Hepatic stellate cell (primary cell): ENCODE measurements around the gene UBR7.
"Not testable (repeated sequence)": the region's sequence is repeated elsewhere in the genome, so short reads cannot be mapped to it uniquely, and the experiment has no call there.

Experiments used
- DNase-seq: peaks from one replicate; pipeline ENCODE4 v3.0.0; 2011; ENCODE audit warnings: low spot score

The UBR7 gene

DNA sequence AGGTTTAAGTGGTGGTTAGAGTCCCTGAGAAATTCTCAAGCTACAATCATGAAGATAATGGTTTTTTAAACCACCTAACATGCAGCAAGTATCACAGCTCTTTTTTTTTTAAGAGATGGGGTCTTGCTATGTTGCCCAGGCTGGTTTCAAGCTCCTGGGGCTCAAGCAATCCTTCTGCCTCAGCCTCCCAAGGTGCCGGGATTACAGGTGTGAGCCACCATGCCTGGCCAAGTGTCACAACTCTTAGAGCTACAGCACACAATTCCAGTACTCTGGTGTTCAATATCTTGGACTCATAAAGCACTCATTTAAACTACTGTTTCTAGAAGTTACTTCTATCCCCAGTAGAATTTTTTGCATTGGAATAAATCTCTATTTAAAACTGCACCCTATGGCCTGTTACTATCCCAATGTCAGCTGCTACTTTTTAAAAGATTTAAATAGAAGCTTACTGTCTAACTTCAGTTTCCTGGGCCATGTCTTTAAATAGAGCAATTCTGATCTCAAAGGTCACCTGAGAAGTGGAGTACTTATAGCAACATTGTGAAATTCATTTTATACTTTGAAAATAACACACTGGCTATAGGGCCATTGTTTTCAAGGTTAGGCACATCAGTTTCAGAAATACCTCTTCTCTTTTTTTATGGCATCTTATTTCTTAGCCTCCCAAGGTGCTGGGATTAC is 11.6 kb upstream of the UBR7 start:
- DNase-seq, result no peak

DNA sequence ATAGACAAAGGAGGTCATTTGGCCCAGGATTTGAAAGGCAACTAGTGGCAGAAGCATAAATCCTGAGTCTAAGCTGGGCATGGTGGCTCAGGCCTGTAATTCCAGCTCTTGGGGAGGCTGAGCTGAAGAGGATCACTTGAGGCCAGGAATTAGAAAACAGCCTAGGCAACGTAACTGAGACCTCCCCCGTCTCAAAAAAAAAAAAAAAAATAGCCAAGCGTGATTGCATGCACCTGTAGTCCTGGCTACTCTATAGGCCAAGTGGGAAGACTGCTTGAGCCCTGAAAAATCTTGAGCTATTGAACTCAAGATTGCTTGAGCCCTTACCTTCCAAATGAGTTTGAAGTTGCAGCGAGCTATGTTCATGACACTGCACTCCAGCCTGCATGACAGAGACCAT is 8.0 kb upstream of the UBR7 start:
- DNase-seq, result no peak

DNA sequence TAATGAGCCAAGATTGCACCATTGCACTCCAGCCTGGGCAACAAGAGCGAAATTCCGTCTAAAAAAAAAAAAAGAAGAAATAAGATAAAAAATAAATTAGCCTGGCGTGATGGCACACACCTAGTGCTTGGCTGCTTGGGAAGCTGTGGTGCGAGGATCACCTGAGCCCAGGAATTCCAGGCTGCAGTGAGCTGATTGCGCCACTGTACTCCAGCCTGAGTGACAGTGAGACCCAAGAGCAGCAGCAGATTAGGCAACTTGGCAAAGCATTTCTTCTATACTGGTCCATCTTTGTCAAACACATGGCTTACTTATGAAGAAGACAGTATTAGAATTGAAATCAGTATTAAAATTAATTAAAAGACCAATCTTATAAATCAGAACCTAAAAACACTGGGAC is 6.5 kb upstream of the UBR7 start:
- no peak for DNase-seq

DNA sequence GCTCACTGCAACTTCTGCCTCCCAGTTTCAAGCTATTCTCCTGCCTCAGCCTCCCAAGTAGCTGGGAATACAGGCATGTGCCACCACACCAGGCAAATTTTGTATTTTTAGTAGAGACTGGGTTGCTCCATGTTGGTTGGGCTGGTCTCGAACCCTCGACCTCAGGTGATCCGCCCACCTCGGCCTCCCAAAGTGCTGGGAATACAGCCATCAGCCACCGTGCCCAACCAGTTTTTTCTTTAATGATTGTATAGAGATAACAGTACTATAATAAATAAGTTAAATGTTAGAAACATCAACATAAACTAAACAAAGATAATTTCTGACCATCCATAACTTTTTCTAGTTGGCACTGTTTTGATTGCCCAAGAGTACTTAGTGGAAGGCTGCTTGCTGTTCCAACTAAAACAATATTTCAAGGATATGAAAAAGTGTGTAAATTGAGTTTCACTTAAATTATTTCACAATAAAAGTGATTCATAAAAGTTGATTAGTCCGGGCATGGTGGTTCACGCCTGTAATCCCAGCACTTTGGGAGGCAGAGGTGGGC is 5.8 kb upstream of the UBR7 start:
- no peak for DNase-seq

DNA sequence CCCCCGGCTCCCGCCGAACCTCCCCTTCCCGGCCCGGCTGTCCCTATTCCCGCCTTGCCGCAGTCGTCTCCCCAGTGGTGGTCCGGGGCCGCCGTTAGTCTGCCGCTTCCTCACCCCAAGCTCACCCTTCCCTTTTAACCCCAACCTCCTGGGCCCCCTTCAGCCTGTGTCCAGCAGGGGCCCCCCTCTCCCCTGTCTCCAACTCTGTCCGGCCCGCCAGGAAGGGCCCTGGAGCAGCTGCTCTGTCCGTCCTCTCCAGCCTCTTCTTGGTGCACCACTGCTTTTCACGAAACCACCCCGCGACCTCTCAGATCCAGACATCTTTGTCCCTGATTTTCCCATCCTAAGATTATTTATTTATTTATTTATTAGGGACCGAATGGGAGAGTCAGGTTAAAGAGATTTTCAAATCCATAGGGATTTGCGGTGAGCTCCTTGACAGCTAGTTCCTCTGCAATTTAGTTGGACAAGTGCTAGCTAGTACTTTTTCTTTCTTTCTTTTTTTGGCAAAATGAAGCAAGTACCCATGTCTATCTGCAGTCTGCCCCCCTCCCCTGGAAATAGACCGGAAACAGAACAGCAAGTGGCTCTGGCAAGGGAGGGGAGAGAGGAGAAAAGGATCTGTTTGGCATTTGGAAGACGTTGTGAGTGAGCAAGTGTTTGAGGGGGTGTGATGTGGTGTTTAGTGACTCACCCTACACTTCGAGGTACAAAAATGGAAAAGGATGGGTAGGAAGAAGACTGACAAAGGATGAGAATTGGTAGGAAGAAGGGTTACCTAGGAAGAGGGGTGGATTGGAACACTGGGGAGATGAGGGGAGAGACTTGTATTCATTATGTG is 632 bp downstream of the UBR7 start:
- DNase-seq, result peak; percentile 68

DNA sequence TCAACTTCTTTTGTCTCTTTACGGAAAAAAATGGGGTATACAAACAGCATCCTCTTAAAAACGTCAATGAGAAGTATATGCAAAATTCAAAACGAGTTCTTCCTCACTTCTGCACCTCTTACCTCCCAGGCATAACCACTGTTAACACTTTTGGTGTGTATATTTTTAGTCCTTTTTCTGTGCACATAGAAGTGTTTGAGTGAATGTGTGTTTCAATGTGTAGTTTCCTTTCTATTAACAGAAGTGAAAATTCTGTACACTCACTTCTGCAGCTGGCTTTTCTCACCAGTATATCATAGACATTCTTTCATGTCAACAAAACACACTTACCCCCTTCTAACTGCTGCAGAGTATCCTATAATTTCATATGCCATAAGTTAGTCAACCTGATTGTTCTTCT is 5.4 kb downstream of the UBR7 start:
- DNase-seq, result no peak

DNA sequence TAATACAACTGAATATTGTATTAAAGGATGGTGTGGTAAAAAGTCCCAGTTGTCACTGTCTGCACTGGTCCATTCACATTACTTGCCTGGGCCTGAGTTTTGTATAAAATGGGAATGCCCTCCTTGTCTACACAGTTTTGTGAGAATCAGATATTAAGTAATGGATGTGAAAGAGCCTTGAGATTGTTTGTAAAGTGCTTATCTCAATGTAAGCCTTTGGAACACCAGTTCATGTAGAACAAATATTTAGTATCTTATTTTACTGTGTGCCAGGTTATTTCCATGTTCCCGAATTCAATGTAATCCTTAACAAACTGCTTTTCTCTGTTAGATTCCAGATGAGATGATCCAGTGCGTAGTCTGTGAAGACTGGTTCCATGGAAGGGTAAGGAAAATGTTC is 7.5 kb downstream of the UBR7 start:
- DNase-seq, result no peak

DNA sequence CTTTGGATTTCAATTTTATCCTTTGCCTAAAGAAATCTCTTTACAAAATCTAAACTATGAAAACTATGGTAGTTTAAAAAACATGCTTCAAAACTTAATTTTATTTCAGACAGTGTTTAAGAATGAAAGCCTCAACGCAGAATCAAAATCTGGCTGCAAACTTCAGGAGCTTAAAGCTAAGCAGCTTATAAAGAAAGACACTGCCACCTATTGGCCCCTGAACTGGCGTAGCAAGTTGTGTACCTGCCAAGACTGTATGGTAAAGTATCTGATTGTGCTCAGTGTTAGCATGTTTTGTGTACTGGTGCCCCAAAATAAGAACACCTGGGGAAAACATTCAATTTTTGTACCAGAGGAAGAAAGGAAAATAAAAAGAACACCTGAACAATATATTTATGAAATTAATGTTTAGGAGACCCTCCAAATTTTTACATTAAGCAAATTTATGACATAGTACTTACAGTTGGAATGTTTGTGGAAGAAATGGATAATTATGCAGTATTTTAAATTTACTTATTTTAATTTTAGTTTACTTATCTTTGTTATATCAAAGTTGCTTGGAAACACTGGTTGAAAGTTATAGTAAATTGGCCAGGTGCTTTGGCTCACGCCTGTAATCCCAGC is 12.2 kb downstream of the UBR7 start:
- DNase-seq, result no peak

DNA sequence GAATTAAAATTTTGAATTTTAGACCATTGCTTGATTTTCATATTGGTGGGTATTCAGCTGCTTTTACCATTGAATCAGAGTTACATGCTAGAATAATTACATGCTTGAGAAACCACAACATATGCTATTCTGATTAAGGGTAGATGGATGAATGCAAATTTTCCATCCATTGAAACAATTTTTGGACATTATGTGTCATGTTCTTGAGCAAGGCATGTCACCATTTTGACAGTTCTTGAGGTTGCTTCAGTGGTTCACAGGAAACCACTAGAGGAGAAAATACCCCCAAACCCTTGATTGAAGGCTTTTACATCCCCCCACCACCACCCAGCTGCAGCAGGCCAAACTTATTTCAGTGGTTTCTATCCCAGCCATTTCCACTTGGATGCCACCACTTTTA is 13.5 kb downstream of the UBR7 start:
- DNase-seq, result no peak

DNA sequence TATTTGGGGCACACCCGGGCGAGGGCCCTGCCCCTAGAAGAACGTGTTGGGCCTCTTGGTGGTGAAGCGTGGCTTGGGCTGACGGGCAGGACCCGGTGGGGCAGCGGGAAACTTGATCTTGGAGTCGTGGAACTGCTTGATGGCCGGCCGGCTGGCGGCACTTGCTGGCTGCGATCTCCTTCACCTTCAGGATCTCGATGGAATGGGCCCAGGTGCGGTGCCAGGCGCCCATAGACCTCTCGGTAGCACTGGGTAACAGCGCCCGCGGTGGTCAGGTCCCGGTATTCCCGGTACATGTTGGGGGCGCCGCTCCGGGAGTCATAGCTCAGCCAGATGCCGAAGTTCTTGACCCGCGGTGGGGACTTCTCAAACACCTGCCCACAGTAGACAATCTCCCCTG is 16.5 kb downstream of the UBR7 start:
- no peak for DNase-seq

DNA sequence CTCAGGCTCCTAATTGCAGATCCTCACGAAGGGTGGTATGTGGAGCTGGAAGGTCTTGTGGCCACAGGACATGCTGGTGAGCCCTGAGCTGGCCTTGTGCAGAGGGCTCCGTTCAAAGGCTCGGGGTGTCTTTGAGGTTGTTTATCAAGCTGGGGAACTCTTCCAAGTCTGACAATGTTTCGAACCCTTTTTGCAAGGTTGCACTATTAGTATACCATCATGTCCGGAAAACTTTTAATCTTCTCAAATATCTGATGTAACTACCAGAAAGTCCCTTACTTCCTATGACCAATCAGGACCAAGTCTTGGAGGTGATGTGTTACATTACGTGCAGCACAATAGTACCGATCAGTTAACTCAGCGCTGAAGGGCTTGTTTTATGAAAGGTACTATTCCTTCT is 21.5 kb downstream of the UBR7 start:
- no peak for DNase-seq

DNA sequence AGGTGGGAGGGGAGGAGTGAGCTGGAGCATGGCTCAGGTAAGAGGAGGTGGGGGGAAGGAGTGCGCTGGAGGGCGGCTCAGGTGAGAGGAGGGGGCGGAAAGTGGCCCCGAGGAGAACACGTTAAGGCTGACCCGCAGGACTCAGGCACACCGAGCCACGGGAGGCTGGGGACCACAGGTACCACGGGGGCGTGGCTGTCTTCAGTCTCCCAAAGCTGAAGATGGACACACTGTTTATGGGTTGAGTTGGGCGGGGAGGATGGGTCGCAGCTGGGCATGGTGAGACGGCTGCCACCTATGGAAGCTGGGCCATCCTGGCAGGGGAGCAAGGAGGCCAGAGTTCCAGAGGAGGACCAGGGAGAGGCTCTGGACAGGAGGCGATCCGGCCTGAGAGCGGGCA is 23.5 kb downstream of the UBR7 start:
- DNase-seq, result no peak

DNA sequence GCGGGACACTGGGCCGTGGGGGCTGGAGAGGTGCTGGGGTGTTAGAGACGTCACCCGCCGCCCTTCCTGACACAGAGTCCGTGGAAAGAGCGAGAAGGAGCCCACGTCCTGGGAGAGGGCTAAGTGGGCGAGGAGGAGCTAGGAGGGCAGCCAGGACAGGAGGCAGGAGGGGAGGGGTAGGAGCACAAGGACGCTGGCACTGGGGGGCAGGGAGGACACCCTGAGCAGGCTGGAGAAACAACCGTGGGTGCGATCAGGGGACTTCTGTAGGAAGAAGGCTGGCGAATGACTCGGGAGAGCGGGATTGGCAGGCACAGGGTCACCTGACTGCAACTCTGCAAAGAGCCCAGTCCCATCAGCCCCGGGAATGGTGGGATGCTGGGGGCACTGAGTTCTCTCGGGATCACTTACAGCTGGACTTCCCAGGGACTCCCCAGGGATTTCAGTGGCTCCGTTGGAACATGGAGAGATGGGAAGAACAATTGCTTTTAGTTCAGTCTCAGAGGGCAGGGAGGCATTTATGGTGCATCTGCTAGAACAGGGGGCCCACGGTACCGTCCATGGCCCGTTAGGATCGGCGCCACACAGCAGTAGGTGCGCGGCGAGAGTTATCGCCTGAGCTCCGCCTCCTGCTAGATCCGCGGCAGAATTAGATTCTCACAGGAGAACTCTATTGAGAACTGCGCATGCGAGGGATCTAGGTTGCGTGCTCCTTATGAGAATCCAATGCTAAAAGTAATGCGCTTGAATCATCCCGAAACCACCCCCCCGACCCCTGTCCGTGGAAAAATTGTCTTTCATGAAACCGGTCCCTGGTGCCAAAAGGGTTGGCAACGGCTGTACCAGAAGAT is 24.3 kb downstream of the UBR7 start:
- DNase-seq, result peak; percentile 71

DNA sequence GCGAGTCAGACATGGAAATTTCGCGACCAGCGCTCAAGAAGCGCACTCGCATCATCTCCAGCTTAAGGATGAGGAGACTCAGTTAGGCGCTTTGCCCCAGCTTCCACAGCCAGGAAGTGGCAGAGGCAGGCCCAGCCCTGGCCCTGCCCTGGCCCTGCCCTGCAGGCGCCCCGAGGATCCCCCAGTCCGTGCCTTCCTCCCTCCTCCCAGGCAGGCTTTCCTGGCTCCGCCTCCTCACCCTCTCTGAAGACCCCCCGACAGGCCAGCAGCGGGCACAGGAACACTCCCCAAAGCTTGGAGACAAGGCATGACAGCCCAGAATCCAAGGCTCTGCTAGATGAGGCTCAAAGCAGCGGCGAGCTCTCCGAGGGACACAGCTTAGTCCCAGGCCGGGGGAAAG is 25.1 kb downstream of the UBR7 start:
- no peak for DNase-seq

DNA sequence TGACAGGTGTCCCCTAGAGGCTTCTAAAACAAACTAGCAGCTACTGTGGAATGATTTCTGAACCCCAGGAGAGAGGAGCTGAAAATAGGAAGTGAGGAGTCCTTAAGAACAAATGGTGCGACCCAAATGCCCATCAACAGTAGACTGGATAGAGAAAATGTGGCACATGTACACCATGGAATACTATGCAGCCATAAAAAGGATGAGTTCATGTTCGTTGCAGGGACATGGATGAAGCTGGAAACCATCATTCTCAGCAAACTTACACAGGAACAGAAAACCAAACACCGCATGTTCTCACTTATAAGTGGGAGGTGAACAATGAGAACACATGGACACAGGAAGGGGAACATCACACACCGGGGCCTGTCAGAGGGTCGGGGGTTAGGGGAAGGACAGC is 26.0 kb downstream of the UBR7 start:
- DNase-seq, result not testable (repeated sequence)

DNA sequence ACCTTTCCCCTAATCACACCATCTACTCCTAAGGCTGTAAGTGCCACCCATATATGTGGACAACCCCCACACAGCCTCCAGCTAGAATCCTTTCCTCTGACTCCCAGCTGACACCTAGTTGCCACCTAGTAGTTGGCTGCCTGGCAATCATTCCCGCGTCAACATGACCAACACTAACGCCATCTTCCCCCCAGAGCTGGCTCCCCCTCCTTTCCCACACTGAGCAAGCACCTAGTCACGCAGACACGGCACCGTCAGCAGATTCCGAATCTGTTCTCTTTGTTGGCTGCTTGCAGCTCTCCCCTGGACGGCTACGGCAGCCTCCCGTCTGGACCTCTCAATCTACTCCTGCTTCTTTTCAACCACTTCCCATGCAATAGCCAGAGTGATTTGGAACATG is 27.7 kb downstream of the UBR7 start:
- DNase-seq, result peak; percentile 67

DNA sequence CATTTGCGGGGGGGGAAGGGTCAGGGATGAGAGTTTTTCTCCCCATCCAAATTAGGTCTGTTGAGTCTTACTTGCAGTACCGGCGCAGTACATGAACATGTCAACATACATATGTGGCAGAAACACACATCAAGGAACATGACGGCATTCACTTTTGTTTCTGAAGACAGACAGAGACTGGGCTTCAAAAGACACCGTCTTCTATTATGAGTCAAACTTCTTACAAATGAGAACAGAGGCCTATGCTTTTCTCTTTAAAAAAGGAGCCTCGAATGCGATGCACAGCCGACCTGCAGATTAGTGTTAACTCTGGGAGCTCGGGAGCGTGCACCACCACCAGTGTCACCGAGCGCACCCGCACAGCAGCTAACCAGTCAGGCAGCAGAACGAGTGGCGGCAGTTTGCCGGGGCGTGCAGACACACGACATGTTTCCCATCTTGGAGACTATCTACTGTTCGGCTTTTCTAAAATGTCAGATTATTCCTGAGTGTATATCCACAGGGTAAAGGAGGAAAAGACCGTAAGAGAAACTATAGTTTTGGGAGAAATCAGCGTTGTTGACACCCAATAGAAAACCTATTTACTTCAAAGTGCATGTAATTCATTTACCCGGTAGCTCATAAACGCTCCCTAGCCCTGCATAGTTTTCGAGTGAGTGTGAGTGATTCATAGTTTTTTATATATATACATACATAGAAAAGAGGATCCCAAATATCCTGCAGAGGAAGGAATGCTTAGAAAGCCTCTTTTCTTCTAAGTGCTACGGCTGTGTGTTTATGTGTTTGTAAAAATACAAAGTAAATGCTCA is 33.0 kb downstream of the UBR7 start:
- DNase-seq, result peak; percentile 70

DNA sequence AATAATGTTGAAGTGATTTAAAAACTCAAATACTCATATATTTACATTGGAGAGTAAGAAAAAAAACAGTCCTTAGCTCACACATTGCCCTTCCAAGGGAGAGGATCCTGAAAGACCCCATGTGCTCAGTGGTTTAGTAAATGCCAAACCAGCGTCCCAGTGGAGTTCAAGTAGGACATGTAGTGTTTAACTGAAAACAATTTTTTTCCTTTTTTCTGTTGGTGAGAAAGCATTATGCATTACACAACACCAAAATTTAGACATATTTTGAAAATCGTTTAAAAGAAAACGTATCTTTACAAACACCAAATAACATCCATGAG is 33.6 kb downstream of the UBR7 start:
- no peak for DNase-seq

DNA sequence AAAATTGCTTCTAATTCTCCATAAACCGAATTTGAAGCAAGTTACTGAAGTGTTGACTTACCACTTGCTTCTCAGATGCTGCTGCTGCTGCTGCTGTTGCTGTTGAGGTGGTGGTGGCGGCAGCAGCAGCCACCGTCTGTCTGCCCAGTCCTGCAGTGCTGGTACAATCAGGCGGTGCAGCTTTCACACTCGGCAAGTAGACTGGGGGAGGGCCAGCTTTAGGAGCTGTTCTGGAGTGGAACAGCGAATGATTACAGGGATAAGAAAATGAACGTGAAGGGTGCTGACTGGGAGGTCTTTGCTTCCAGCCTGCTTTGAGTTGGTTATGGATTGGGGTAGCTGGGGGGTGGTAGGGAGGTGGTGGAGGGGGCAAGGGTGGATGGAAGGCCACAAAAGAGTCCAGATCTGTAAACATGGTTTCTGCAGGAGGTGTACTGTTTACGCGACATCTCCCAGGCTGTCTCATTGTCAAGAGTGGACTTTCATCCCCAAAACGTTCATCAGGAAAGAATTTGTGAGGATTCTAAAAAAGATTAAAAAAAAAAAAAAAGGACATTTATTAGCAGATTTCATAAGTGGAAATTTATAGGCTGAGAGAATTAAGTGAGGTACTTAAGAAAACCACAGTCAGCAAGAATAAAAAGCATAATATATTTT is 38.8 kb downstream of the UBR7 start:
- no peak for DNase-seq

DNA sequence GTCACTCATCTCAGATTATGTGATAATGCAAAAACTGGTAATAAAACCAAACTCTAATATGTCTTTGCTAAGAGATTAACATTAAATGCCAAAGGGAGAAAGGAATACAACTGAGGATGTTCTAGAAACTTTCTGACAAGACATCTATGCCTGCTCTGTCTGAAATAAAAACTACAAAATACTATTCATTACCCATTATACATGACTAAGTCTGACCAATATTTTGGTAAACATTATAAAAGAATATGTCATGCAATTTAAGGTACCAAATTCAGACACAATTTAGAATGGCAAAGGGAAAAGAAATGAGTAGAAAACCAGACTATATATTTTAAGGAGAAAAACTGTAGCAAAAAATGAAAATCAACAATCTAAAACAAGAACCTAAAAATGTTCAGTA is 39.5 kb downstream of the UBR7 start:
- no peak for DNase-seq
